ENCODE results near the gene C3orf18. TPM values are rescaled to one million over a fixed set of nuclear protein-coding genes. Genes with fewer than 3 reads are reported as not detected.

The C3orf18 gene
- total and polyA plus RNA-seq, 2 donors (not counting 3 experiments of a cell fraction or from before 2014, with no cell fraction given), result 1.7 to 2.9 TPM

- H3K79me2 ChIP-seq (ENCODE audit: control insufficient read depth, insufficient read depth, low read length), result no peaks in the 10 kb centered on the region
- no peaks in the 10 kb centered on the region for H3K9me1 ChIP-seq (replicated peaks; ENCODE audit: control insufficient read depth, extremely low read depth, insufficient read depth, low read length)
- DNase-seq (ENCODE audit: low read depth, low spot score) (no peak), FAIRE-seq (no peak)
- CTCF ChIA-PET, result interaction anchor here (1.4 to 4.7 kb wide), 3 partner anchors 9 to 115 kb away, joined by 3 to 36 read pairs (median 7); no protein-coding TSS in a partner anchor
- H4K20me1 ChIP-seq (replicated peaks; ENCODE audit: control insufficient read depth, extremely low read depth, insufficient read depth, low read length), result no peaks in the 10 kb centered on the region
- dilution Hi-C loops (cut with MboI; ENCODE audit: extremely low pct_ligation_motif_present, low sequenced_read_pairs), result no loop called here
- H3K9ac ChIP-seq (replicated peaks; ENCODE audit: extremely low read depth, insufficient read depth, low read length), result no peak overlapping the region
- H3K4me3 ChIP-seq (replicated peaks in 1 of 3; ENCODE audit: insufficient read depth in 1 of 3, low read depth in 1 of 3, low read length in 3 of 3), result no peak overlapping the region
- H3K9me3 ChIP-seq (replicated peaks; ENCODE audit: control insufficient read depth, insufficient read depth, low read length), result no peaks in the 10 kb centered on the region
- H3K4me2 ChIP-seq (ENCODE audit: insufficient read depth, low read length), result no peak overlapping the region
- H3K4me1 ChIP-seq (ENCODE audit: control insufficient read depth, extremely low read depth, insufficient read depth, low read length), result no peaks in the 10 kb centered on the region
- no peak overlapping the region for H2AFZ ChIP-seq (ENCODE audit: low read depth, low read length)
- BruUV-seq (replicated peaks), result no TSS peak
- POLR2A ChIA-PET, result interaction anchor here (0.8 kb wide), 1 partner anchor 311 kb away, joined by 3 read pairs; no protein-coding TSS in a partner anchor
- TF ChIP-seq EZH2 (IDR thresholded peaks at IDR 0.05; ENCODE audit: borderline replicate concordance, low read depth, low read length, severe bottlenecking) (no peak), FOS (IDR thresholded peaks at IDR 0.05; ENCODE audit: borderline replicate concordance, insufficient read depth, low read length) (no peak), POLR2A (IDR thresholded peaks at IDR 0.05; ENCODE audit: low read depth, low read length) (no peak), JUN (IDR thresholded peaks at IDR 0.05; ENCODE audit: borderline replicate concordance, insufficient read depth, insufficient read length, low read depth) (no peak), MYC (IDR thresholded peaks at IDR 0.05; ENCODE audit: low read depth, low read length) (no peak), GATA2 (IDR thresholded peaks at IDR 0.05; ENCODE audit: insufficient read depth, insufficient read length, low read depth, low read length) (no peak), MAX (IDR thresholded peaks at IDR 0.05; ENCODE audit: insufficient read depth, insufficient read length) (no peak), POLR2AphosphoS5 (IDR thresholded peaks at IDR 0.05; ENCODE audit: insufficient read depth, low read depth, low read length) (no peak)
- TF ChIP-seq, protein P1, sequence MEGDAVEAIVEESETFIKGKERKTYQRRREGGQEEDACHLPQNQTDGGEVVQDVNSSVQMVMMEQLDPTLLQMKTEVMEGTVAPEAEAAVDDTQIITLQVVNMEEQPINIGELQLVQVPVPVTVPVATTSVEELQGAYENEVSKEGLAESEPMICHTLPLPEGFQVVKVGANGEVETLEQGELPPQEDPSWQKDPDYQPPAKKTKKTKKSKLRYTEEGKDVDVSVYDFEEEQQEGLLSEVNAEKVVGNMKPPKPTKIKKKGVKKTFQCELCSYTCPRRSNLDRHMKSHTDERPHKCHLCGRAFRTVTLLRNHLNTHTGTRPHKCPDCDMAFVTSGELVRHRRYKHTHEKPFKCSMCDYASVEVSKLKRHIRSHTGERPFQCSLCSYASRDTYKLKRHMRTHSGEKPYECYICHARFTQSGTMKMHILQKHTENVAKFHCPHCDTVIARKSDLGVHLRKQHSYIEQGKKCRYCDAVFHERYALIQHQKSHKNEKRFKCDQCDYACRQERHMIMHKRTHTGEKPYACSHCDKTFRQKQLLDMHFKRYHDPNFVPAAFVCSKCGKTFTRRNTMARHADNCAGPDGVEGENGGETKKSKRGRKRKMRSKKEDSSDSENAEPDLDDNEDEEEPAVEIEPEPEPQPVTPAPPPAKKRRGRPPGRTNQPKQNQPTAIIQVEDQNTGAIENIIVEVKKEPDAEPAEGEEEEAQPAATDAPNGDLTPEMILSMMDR (IDR thresholded peaks at IDR 0.05; ENCODE audit: extremely low read depth in 1 of 2, insufficient read depth in 1 of 2, low read depth in 1 of 2, low read length in 2 of 2), result no peak
- H3K27me3 ChIP-seq (ENCODE audit: control insufficient read depth in 2 of 2, insufficient read depth in 2 of 2, low read length in 2 of 2), result no peaks in the 10 kb centered on the region
- no peak overlapping the region for H3K27ac ChIP-seq (ENCODE audit: insufficient read depth, low read depth, low read length)
- intact Hi-C loops (cut with micrococcal nuclease), result loop anchor here (2.0 kb wide), 1 partner anchor 33 kb away; no protein-coding TSS in a partner anchor
- H3K36me3 ChIP-seq (ENCODE audit: control insufficient read depth in 2 of 2, extremely low read depth in 1 of 2, insufficient read depth in 2 of 2, low read length in 2 of 2), result no peaks in the 10 kb centered on the region
Observed at GRCh38 chr3:50551681-50552435, 15.7 kb downstream of the C3orf18 start.

All from endothelial cell of umbilical vein (primary cell).